Measurements from ENCODE around the gene NFX1.
A peak's percentile ranks its signal among the peaks of the same experiment; 100 is the strongest.
"Not testable (repeated sequence)": the region's sequence is repeated elsewhere in the genome, so short reads cannot be mapped to it uniquely, and the experiment has no call there.

NFX1 gene

DNA sequence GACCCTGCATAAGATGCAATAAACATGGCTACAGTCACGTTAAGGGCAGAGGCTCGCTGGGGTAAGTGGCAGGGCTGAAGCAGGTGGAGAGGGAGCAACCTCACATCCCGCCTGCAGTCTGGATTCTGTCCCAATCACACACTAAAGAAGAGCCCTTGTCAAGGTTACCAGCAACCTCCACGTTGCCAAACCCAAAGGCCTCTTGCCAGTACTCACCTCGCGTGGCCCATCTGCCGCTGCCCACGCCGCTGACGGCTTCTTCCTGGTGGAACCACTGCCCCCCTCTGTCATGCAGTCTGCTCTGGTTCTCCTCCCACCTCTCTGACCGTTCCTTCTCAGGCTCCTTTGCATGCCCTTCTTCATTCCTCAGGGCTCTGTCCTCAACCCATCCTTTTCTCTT lies 103.3 kb downstream of the NFX1 start:
- no peak for DNase-seq

DNA sequence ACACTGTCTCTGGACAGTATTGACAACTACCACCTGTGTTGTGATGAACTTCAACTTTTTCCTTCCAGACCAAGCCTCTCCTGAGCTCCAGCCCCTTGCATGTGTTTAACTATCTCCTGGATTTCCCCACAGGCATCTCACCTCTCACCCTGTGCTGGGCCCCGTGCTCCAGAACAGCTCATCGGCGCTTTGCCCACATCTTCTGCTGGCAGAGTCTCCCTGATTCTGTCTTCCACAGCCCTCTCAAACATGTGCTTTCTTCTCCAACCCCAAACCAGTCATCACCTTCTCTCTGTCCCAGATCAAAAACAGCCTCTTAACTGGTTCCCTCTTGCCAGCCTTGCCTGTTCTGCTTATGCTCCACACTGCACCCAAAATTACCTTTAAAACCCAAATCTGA lies 103.7 kb downstream of the NFX1 start:
- not testable (repeated sequence) for DNase-seq

GRCh38 chr9:33395159-33395879 lies 105.0 kb downstream of the NFX1 start:
- not testable (repeated sequence) for DNase-seq

GRCh38 chr9:33397801-33398200 lies 107.5 kb downstream of the NFX1 start:
- DNase-seq: not testable (repeated sequence)

DNA sequence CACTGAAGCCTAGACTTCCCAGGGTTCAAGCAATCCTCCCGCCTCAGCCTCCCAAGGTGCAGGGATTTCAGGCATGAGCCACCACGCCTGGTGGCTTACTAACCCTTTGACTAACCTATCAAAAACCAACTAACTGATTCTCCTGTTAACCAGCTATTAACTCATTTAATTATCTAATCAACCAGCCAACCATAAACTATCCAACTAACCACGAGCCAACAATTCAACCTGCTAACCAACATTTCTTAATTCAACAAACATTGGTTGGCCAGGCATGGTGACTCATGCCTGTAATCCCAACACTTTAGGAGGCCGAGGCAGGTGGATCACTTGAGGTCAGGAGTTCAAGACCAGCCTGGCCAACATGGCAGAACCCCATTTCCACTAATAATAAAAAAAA lies 108.7 kb downstream of the NFX1 start:
- not testable (repeated sequence) for DNase-seq

- DNase-seq: not testable (repeated sequence)
These were observed 111.5 kb downstream of the NFX1 start for GRCh38 chr9:33401809-33402208.

- not testable (repeated sequence) for DNase-seq
These were observed 112.1 kb downstream of the NFX1 start, which contains the start of gene AQP7 for GRCh38 chr9:33402371-33402770. TSS of gene AQP7 (minus strand) at chr9:33402568. CDS start at chr9:33401262, 1,306 bp downstream.

DNA sequence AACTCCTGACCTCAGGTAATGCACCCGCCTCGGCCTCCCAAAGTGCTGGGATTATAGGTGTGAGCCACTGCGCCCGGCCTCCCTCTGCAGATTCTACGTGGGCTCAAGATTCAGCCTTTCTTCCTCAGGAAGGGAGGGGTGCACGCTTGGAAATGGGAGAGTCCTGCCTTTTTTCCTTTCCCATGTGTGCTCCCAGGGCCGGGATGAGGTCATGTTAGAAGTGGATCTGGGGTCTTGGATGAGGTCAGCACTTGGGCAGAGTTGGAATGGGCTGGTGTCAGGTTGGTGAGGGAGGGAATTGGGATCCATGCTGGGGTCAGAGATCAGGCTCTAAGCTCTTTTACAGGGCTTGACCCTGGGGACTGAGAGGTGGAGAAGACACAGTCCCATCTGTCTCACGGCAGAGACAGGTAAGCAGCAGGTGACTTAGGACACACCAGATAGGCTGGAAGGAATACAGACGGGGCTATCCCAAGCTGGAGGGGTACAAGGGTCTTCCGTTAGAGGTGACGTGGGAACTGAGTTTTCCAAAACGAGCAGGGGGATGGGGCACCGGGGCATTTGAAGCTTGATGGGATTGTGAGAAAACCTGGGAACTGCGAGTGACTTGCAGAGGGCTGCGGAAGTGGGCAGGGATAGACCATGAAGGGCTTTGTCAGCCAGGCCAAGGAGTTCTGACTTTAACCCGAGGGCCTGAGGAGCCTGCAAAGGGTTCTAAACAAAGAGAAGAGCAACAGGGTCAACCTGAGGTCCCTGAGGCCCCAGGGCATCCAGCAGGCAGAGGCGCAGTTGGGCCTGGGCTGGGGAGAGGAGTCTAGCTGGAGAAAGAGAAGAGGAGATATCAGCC lies 113.8 kb downstream of the NFX1 start:
- DNase-seq: no peak

- no peak for DNase-seq
These were observed 114.6 kb downstream of the NFX1 start for GRCh38 chr9:33404788-33405362.

- DNase-seq: no peak
These were observed 116.7 kb downstream of the NFX1 start for GRCh38 chr9:33407061-33407460.

GRCh38 chr9:33408087-33408486 lies 117.8 kb downstream of the NFX1 start:
- no peak for DNase-seq

DNA sequence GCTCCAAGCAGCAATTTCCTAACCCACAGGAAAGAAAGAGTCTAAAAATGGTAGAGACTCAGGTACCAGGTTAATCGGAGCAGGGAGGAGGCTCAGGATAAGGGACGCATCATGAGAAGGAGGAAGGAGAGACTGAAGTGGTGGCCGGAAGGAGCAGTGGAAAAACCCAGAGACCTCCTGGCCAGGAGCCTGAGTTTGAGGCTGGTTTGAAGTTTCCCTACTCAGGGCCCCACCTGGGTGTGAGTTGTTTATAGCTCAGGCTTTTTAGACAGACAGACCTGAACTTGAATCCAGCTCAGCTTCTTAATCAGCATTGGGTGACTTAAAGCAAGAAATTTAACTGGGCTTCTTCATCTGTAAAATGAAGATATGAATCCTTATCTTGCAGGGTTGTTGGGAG lies 124.0 kb downstream of the NFX1 start:
- no peak for DNase-seq

DNA sequence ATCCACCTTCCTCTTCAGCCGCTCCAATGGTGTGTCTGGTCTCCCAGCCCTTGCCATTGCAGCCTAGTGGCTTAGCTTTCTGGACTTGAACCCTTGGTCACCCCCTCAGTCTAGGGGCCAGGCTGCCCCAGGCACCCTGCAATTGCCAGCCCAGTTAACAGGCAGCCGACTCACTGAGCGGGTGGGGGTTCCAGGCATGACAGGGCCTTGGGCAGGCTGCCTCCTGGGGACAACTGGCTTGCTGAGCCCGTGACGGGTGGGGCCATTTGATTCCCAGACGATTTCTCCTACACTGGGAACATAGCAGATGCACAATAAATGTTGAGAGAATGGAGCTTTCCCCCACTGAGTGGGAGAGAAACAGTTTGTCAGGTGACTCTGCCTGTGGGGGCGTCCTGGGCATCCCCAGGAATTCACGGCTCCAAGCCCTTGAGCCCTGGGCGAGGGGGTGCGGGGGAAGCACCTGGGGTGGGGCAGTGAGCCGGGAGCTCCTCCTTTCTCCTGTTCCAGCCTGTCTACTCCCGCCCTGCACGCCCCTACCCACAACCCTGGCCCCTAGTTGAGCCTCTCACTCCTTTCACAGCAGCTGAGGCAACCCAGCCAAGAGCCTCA lies 124.7 kb downstream of the NFX1 start:
- no peak for DNase-seq

GRCh38 chr9:33415501-33416038 lies 125.3 kb downstream of the NFX1 start:
- peak; percentile 79 to 95 (median 91) for DNase-seq

- peak in 2 of 5 donors; percentile 13 to 53 for DNase-seq
These were observed 126.7 kb downstream of the NFX1 start for GRCh38 chr9:33416996-33417395.

- no peak for DNase-seq
These were observed 127.8 kb downstream of the NFX1 start for GRCh38 chr9:33418090-33418489.

DNA sequence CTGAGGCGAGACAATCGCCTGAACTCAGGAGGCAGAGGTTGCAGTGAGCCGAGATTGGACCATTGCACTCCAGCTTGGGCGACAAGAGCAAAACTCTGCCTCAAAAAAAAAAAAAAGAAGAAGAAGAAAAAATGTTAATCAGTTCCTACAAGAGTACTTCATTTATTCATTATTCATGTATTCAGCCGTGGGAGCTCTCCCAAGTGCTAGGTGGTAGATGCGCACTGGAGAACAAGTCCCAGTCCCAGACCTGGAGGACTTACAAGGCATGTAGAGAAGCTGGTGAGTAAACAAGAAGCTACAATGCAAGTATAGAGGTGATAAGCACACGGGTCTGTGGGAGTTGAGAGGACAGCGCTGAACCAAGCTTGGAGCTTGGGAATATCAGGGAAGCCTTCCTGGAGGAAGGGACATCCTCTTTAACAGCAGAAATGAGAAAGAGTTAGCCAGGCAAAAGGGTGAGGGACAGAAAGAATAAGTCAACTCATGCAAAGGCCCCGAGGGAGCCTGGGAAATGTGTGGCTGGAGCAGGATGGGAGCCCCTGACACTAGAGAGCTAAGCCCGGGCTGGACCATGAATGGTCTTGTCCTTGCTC lies 129.5 kb downstream of the NFX1 start:
- no peak for DNase-seq

Data from T-helper 1 cell (primary cell).